22Rv1 (cell line): ENCODE data around the gene ASTN2.

Experiments
- CTCF ChIP-seq: fragments of 450-650 bp; IDR thresholded peaks from 2 replicates; pipeline ENCODE4 v1.5.1; 2017; ENCODE audit warnings: mild to moderate bottlenecking
- ZFX ChIP-seq: fragments of 450-650 bp; IDR thresholded peaks from 2 replicates; pipeline ENCODE4 v1.6.1; 2017; ENCODE audit warnings: antibody characterized with exemption, borderline replicate concordance

GRCh38 chr9:116569111-116569510, 845.7 kb downstream of the ASTN2 start:
- no peak for TF ChIP-seq CTCF
- no peak for TF ChIP-seq ZFX
